Astrocyte (in vitro differentiated cells and primary cell): ENCODE measurements around the gene FRA10AC1. TPM values are rescaled to one million over a fixed set of nuclear protein-coding genes. Genes with fewer than 3 reads are reported as not detected.

Source experiments
- DNase-seq: peaks from one replicate; pipeline ENCODE4 v3.0.0-alpha.2; 2010; ENCODE audit warnings: low read depth
- FAIRE-seq: peaks from 2 replicates; lab custom pipeline; 2011; peaks lifted over from hg19 to GRCh38; lab: Jason Lieb, UNC
- H2AFZ ChIP-seq: 2 replicates; pipeline ENCODE4 v1.6.0; 2012; ENCODE audit warnings: low read depth, low read length, inconsistent platforms
- H3K27ac ChIP-seq: 2 replicates; pipeline ENCODE4 v1.5.1; 2011; ENCODE audit warnings: low read depth, low read length, inconsistent platforms
- H3K27me3 ChIP-seq: 2 replicates; pipeline ENCODE4 v1.6.0; 2011; ENCODE audit warnings: low read length, inconsistent platforms; ENCODE audit not compliant: insufficient read depth
- H3K36me3 ChIP-seq: 2 replicates; pipeline ENCODE4 v1.5.1; 2011; ENCODE audit warnings: low read length, inconsistent platforms; ENCODE audit not compliant: insufficient read depth
- H3K4me1 ChIP-seq: 2 replicates; pipeline ENCODE4 v1.5.1; 2011; ENCODE audit warnings: low read length, inconsistent platforms; ENCODE audit not compliant: insufficient read depth
- H3K4me2 ChIP-seq: 2 replicates; pipeline ENCODE4 v1.6.0; 2012; ENCODE audit warnings: low read length, inconsistent platforms
- H3K4me3 ChIP-seq: 2 replicates; pipeline ENCODE4 v1.5.1; 2011; ENCODE audit warnings: low read depth, mild to moderate bottlenecking, low read length, inconsistent platforms; ENCODE audit not compliant: insufficient read depth
- H3K79me2 ChIP-seq: 2 replicates; pipeline ENCODE4 v1.6.0; 2012; ENCODE audit warnings: mild to moderate bottlenecking, low read length, inconsistent platforms; ENCODE audit not compliant: insufficient read depth
- H3K9ac ChIP-seq: 2 replicates; pipeline ENCODE4 v1.6.0; 2012; ENCODE audit warnings: mild to moderate bottlenecking, low read length, inconsistent platforms
- H3K9me3 ChIP-seq: 2 replicates; pipeline ENCODE4 v1.5.1; 2012; ENCODE audit warnings: low read depth, mild to moderate bottlenecking, low read length, inconsistent platforms; ENCODE audit not compliant: insufficient read depth
- H4K20me1 ChIP-seq: 2 replicates; pipeline ENCODE4 v1.6.0; 2012; ENCODE audit warnings: low read length, inconsistent platforms; ENCODE audit not compliant: insufficient read depth
- H3K27ac Mint-ChIP-seq: one replicate; pipeline ENCODE4 v1.8.0; 2021; ENCODE audit warnings: mild to moderate bottlenecking, mixed read lengths; ENCODE audit not compliant: unreplicated experiment
- H3K27me3 Mint-ChIP-seq: one replicate; pipeline ENCODE4 v1.8.0; 2021; ENCODE audit warnings: low read depth, mixed read lengths; ENCODE audit not compliant: unreplicated experiment
- H3K36me3 Mint-ChIP-seq: one replicate; pipeline ENCODE4 v1.8.0; 2021; ENCODE audit warnings: low read depth, mixed read lengths; ENCODE audit not compliant: unreplicated experiment
- H3K4me1 Mint-ChIP-seq: one replicate; pipeline ENCODE4 v1.8.0; 2021; ENCODE audit warnings: low read depth, mixed read lengths; ENCODE audit not compliant: unreplicated experiment
- H3K4me3 Mint-ChIP-seq: one replicate; pipeline ENCODE4 v1.8.0; 2021; ENCODE audit warnings: mild to moderate bottlenecking, moderate library complexity, mixed read lengths; ENCODE audit not compliant: unreplicated experiment
- H3K9me3 Mint-ChIP-seq: one replicate; pipeline ENCODE4 v1.8.0; 2021; ENCODE audit warnings: mild to moderate bottlenecking, mixed read lengths; ENCODE audit not compliant: unreplicated experiment
- CTCF ChIP-seq: IDR thresholded peaks from 2 replicates; pipeline ENCODE4 v1.5.1; 2011; ENCODE audit warnings: low read depth, mild to moderate bottlenecking, inconsistent platforms, low read length, moderate library complexity; ENCODE audit not compliant: insufficient read depth
- EZH2 ChIP-seq: IDR thresholded peaks from 2 replicates; pipeline ENCODE4 v1.6.1; 2012; ENCODE audit warnings: mild to moderate bottlenecking, low read length, inconsistent platforms; ENCODE audit not compliant: insufficient read depth
- total RNA-seq: library from RNA; stranded (reverse); gene quantifications from 2 replicates; pipeline ENCODE4 v1.2.1, GENCODE V29; 2021

Gene FRA10AC1
- total RNA-seq, 1 donor from 2014 or later: 13.2 TPM

GRCh38 chr10:93678805-93679587 lies 23.4 kb downstream of the FRA10AC1 start:
- Histone ChIP-seq H3K9ac (no peak overlapping the region), H3K4me2 (no peak overlapping the region), H2AFZ (no peak overlapping the region), H3K36me3 (peaks cover 20% of the 10 kb centered on the region), H3K4me3 (no peak overlapping the region), H3K4me1 (no peaks in the 10 kb centered on the region), H3K27ac (no peak overlapping the region), H3K27me3 (no peaks in the 10 kb centered on the region), H3K79me2 (no peaks in the 10 kb centered on the region), H3K9me3 (no peaks in the 10 kb centered on the region), H4K20me1 (peaks cover 5% of the 10 kb centered on the region)
- TF ChIP-seq CTCF (no peak), EZH2 (no peak)
- H3K4me3 Mint-ChIP-seq: no peak overlapping the region
- H3K27ac Mint-ChIP-seq: no peak overlapping the region
- DNase-seq (no peak), FAIRE-seq (no peak)
- H3K4me1 Mint-ChIP-seq: no peaks in the 10 kb centered on the region
- H3K9me3 Mint-ChIP-seq: no peaks in the 10 kb centered on the region
- no peaks in the 10 kb centered on the region for H3K27me3 Mint-ChIP-seq
- H3K36me3 Mint-ChIP-seq: peaks cover 3% of the 10 kb centered on the region

GRCh38 chr10:93678386-93678785 lies 24.0 kb downstream of the FRA10AC1 start:
- no peaks in the 10 kb centered on the region for H3K9me3 Mint-ChIP-seq
- no peak overlapping the region for H3K4me2 ChIP-seq
- DNase-seq (no peak), FAIRE-seq (no peak)
- no peaks in the 10 kb centered on the region for H3K4me1 ChIP-seq
- H3K79me2 ChIP-seq: no peaks in the 10 kb centered on the region
- no peaks in the 10 kb centered on the region for H3K9me3 ChIP-seq
- no peak overlapping the region for H3K27ac Mint-ChIP-seq
- no peak overlapping the region for H3K9ac ChIP-seq
- H3K27me3 Mint-ChIP-seq: no peaks in the 10 kb centered on the region
- H3K4me1 Mint-ChIP-seq: no peaks in the 10 kb centered on the region
- no peak overlapping the region for H3K27ac ChIP-seq
- H3K27me3 ChIP-seq: no peaks in the 10 kb centered on the region
- no peak for TF ChIP-seq EZH2
- no peak for TF ChIP-seq CTCF
- no peak overlapping the region for H2AFZ ChIP-seq
- peaks cover 5% of the 10 kb centered on the region for H4K20me1 ChIP-seq
- peaks cover 3% of the 10 kb centered on the region for H3K36me3 Mint-ChIP-seq
- peaks cover 20% of the 10 kb centered on the region for H3K36me3 ChIP-seq
- no peak overlapping the region for H3K4me3 ChIP-seq
- H3K4me3 Mint-ChIP-seq: no peak overlapping the region

GRCh38 chr10:93673791-93674190 lies 28.6 kb downstream of the FRA10AC1 start:
- TF ChIP-seq EZH2: no peak
- no peak for TF ChIP-seq CTCF
- peaks cover 3% of the 10 kb centered on the region for H3K36me3 Mint-ChIP-seq
- no peaks in the 10 kb centered on the region for H3K27me3 Mint-ChIP-seq
- Histone ChIP-seq H3K4me1 (no peaks in the 10 kb centered on the region), H3K9ac (no peak overlapping the region), H3K27me3 (no peaks in the 10 kb centered on the region), H3K36me3 (peaks cover 26% of the 10 kb centered on the region), H3K27ac (no peak overlapping the region), H2AFZ (no peak overlapping the region), H3K9me3 (no peaks in the 10 kb centered on the region), H4K20me1 (peaks cover 5% of the 10 kb centered on the region), H3K4me3 (no peak overlapping the region), H3K79me2 (no peaks in the 10 kb centered on the region), H3K4me2 (no peak overlapping the region)
- H3K4me3 Mint-ChIP-seq: no peak overlapping the region
- no peak for FAIRE-seq
- no peaks in the 10 kb centered on the region for H3K4me1 Mint-ChIP-seq
- no peaks in the 10 kb centered on the region for H3K9me3 Mint-ChIP-seq
- DNase-seq: no peak
- H3K27ac Mint-ChIP-seq: no peak overlapping the region
